ENCODE data around the gene ING3.

The ING3 gene

GRCh38 chr7:120950539-120951308, at the start of gene ING3:
Gene ING3, plus strand, starts transcription at chr7:120950777. Its CDS starts 120 bp downstream, at chr7:120950897.
- no peak for TF ChIP-seq ZNF274 (IDR thresholded peaks at IDR 0.05; ENCODE audit: low read depth, low read length)
- H3K4me3 ChIP-seq (ENCODE audit: low read length) = peak within 1 kb of the TSS; percentile 99

DNA sequence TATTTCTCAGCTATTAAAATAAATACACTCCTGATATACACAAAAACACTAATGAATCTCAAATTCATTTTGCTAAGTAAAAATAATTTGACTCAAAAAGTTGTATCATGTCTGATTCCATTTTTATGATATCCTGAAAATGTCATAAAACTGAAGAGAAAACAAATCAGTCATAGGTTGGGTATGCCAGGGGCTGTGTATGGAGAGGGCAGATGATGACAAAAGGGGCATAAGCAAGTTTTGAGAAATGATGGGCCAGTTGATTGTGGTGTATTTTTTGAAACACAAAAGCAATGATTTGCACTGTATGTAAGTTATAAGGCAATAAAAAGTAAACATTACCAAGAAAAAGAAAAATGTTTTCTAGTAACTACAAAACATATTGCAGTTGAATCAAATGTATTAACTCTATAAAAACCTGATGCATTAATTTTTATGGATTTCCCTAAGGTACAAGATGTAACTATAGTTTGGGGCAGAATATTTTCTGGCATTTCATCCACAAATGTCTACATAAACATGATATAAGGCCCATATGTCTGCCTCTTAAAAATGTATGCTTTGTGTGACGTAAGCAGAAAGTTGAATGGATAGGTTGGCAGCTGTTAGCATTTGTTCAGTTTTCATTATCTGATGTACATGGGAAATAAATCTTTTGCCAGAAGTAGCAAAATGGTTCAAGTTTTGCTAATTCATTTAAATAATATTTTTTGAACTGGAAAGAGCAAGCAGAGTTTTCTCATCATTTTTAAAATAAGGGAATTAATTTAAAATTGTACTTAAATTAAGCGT, 35.1 kb upstream of the ING3 start:
- TF ChIP-seq ZNF274 (IDR thresholded peaks at IDR 0.05; ENCODE audit: low read depth, low read length) = no peak
- H3K4me3 ChIP-seq (ENCODE audit: low read length) = no peak overlapping the region

GRCh38 chr7:120916121-120916520, 34.5 kb upstream of the ING3 start:
- H3K4me3 ChIP-seq (ENCODE audit: low read length) = no peak overlapping the region
- no peak for TF ChIP-seq ZNF274 (IDR thresholded peaks at IDR 0.05; ENCODE audit: low read depth, low read length)

GRCh38 chr7:120916538-120916937, 34.0 kb upstream of the ING3 start:
- no peak overlapping the region for H3K4me3 ChIP-seq (ENCODE audit: low read length)
- no peak for TF ChIP-seq ZNF274 (IDR thresholded peaks at IDR 0.05; ENCODE audit: low read depth, low read length)

- H3K4me3 ChIP-seq (ENCODE audit: low read length) = no peak overlapping the region
- no peak for TF ChIP-seq ZNF274 (IDR thresholded peaks at IDR 0.05; ENCODE audit: low read depth, low read length)
Measured at GRCh38 chr7:120919466-120919865, 31.1 kb upstream of the ING3 start.

- no peak overlapping the region for H3K4me3 ChIP-seq (ENCODE audit: low read length)
- TF ChIP-seq ZNF274 (IDR thresholded peaks at IDR 0.05; ENCODE audit: low read depth, low read length) = no peak
Measured at GRCh38 chr7:120920034-120920433, 30.5 kb upstream of the ING3 start.

DNA sequence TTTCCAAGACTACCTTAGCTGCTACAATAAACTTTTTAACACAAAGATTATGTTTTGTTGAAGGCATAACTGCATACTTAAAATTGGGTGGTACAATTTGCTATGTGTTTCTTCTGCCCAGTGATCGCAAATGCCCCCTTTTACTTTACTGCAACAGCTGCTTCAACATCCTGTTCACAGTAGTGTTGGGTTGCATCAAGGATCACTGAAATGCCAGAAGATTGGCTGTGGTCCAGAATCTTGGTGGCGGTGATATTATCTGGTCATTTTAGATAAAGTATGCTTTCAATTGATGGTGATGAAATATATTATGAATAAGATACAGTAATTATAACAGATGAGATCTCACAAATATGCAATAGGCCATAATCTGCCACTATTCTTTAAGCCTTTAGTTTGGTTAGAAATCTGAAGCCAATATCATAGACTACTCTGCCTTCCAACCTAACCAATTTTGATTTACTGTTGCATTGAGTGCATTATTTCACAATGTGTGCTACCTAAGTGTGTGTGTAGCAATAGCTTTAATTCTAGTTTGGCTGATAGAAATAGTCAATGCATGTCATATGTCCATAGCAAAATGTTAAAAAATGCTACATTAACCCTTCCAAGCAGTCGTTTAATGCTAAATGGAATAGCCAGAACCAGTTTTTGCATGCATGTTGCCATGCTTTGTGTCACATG, 29.8 kb upstream of the ING3 start:
- no peak overlapping the region for H3K4me3 ChIP-seq (ENCODE audit: low read length)
- no peak for TF ChIP-seq ZNF274 (IDR thresholded peaks at IDR 0.05; ENCODE audit: low read depth, low read length)

GRCh38 chr7:120924837-120925236, 25.7 kb upstream of the ING3 start:
- no peak overlapping the region for H3K4me3 ChIP-seq (ENCODE audit: low read length)
- no peak for TF ChIP-seq ZNF274 (IDR thresholded peaks at IDR 0.05; ENCODE audit: low read depth, low read length)

GRCh38 chr7:120925392-120925791, 25.2 kb upstream of the ING3 start:
- no peak for TF ChIP-seq ZNF274 (IDR thresholded peaks at IDR 0.05; ENCODE audit: low read depth, low read length)
- H3K4me3 ChIP-seq (ENCODE audit: low read length) = no peak overlapping the region

GRCh38 chr7:120926943-120927346, 23.6 kb upstream of the ING3 start:
- TF ChIP-seq ZNF274 (IDR thresholded peaks at IDR 0.05; ENCODE audit: low read depth, low read length) = no peak

GRCh38 chr7:120927454-120928103, 23.0 kb upstream of the ING3 start:
- TF ChIP-seq ZNF274 (IDR thresholded peaks at IDR 0.05; ENCODE audit: low read depth, low read length) = no peak
- H3K4me3 ChIP-seq (ENCODE audit: low read length) = no peak overlapping the region

More at GRCh38 chr7:120926943-120927346, 23.6 kb upstream of the ING3 start:
- no peak overlapping the region for H3K4me3 ChIP-seq (ENCODE audit: low read length)

DNA sequence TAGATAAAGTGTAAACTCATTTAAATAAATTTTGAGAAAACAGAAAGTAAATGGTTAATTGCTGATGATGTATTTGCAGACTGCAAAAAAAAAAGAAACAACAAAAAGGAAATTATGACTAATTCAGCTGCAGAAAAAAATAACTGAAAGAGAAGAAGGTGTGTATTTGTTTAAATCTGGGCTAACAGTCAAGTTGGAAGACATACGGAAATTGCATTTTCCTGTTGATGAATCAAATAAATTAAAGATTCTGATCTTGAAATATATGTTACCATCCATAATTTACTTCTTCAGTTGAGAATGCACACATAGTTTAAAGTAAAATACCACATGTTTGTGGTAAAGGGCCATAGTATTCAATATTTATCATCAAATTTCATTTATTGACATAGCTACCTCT, 19.3 kb upstream of the ING3 start:
- H3K4me3 ChIP-seq (ENCODE audit: low read length) = no peak overlapping the region
- TF ChIP-seq ZNF274 (IDR thresholded peaks at IDR 0.05; ENCODE audit: low read depth, low read length) = no peak

- no peak for TF ChIP-seq ZNF274 (IDR thresholded peaks at IDR 0.05; ENCODE audit: low read depth, low read length)
- no peak overlapping the region for H3K4me3 ChIP-seq (ENCODE audit: low read length)
Measured at GRCh38 chr7:120933475-120933874, 17.1 kb upstream of the ING3 start.

- H3K4me3 ChIP-seq (ENCODE audit: low read length) = no peak overlapping the region
- TF ChIP-seq ZNF274 (IDR thresholded peaks at IDR 0.05; ENCODE audit: low read depth, low read length) = no peak
Measured at GRCh38 chr7:120939345-120939744, 11.2 kb upstream of the ING3 start.
